Ectodermal cell (in vitro differentiated cells): ENCODE data around the gene DQX1. TPM values are rescaled to one million over a fixed set of nuclear protein-coding genes. Genes with fewer than 3 reads are reported as not detected.

ENCODE experiments used
- H3K27ac ChIP-seq: 2 replicates; pipeline ENCODE4 v1.7.0; 2013; ENCODE audit warnings: mild to moderate bottlenecking, low read depth, low read length; ENCODE audit not compliant: insufficient read depth, poor library complexity, severe bottlenecking
- H3K27me3 ChIP-seq: 2 replicates; pipeline ENCODE4 v1.7.0; 2013; ENCODE audit warnings: mild to moderate bottlenecking, low read length; ENCODE audit not compliant: insufficient read depth, control insufficient read depth, poor library complexity, severe bottlenecking
- H3K36me3 ChIP-seq: one replicate; pipeline ENCODE4 v1.7.0; 2013; ENCODE audit warnings: low read length; ENCODE audit not compliant: control insufficient read depth, insufficient read depth
- H3K4me1 ChIP-seq: one replicate; pipeline ENCODE4 v1.7.0; 2013; ENCODE audit warnings: low read length; ENCODE audit not compliant: control insufficient read depth, insufficient read depth
- H3K4me3 ChIP-seq: 2 replicates; pipeline ENCODE4 v1.7.0; 2013; ENCODE audit warnings: low read depth, low read length, control low read depth; ENCODE audit not compliant: insufficient read depth
- H3K9me3 ChIP-seq: 2 replicates; pipeline ENCODE4 v1.7.0; 2013; ENCODE audit warnings: mild to moderate bottlenecking, low read length, moderate library complexity; ENCODE audit not compliant: control insufficient read depth
- WGBS, 2 experiments: methylation state at CpG; one replicate each; pipeline ENCODE4 v1.1.7; 2013; ENCODE audit warnings: missing lambda C conversion rate in 2 of 2; 5-methylcytosine and 5-hydroxymethylcytosine counted together
- polyA plus RNA-seq, 4 experiments: library from polyadenylated mRNA; stranded (reverse); fragments of 50-300 nt; gene quantifications; one replicate each; pipeline ENCODE4 v1.2.3, GENCODE V29; 2013

Gene DQX1
- polyA plus RNA-seq (2013, experiment 1 of 4) = 1.2 TPM
- 0.60 TPM for polyA plus RNA-seq (2013, experiment 2 of 4)
- polyA plus RNA-seq (2013, experiment 3 of 4) = 0.85 TPM
- 0.85 TPM for polyA plus RNA-seq (2013, experiment 4 of 4)

DNA sequence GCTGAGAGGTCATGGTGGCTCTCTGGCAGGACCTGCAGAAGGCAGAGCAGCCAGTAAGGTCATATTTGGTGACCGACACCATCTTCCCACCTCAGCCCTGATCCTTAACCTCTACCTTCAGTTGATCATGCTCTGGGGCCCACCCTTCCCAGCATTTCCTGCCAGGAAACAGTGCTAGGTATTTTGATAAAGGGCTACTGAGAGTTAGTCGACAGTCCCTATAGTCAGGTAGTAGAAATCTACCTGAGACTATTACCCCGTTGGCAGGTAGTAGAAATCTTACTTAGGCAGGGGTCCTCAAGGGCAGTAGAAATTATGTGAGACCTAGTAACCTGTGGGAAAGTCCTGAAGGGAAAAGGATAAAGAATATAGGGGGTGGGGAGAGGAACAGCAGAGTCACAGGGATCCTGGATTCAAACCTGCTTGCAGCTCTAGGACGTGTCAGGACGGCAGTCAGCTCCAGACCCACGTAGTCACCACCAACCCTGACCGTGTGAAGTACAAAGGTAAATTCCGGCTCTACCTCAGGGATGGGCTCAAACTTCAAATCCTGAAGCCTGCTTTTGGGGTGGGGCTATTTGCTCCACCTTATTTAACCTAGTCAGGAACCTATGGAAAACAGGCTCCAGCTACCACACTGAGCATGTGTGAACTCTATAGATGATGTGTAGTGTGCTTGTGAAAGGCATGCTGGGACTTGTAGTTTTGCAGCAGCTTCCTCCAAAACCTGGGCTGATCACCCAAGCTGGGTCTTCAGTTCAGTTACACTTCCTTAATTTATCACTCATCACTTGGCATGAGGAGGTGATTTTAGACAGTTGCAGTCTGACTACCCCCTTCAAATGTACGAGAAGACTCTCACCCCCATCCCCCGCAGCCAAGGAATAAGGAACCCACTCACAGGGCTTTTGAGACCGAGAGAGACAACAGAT lies at the start of gene DQX1:
DQX1 (minus strand) TSS at position 515 of the 932 bp plus-strand sequence; CDS start at position 13, 502 bp downstream.
- Histone ChIP-seq H3K4me1 (peaks cover 8% of the 10 kb centered on the region), H3K36me3 (peaks cover 18% of the 10 kb centered on the region), H3K4me3 (no peak within 1 kb of the TSS), H3K27me3 (peaks cover 11% of the 10 kb centered on the region), H3K9me3 (no peaks in the 10 kb centered on the region), H3K27ac (no peak within 1 kb of the TSS)
- WGBS, 2 experiments = 93 to 94% methylated on average over 10 to 11 of the region's 11 CpGs

DNA sequence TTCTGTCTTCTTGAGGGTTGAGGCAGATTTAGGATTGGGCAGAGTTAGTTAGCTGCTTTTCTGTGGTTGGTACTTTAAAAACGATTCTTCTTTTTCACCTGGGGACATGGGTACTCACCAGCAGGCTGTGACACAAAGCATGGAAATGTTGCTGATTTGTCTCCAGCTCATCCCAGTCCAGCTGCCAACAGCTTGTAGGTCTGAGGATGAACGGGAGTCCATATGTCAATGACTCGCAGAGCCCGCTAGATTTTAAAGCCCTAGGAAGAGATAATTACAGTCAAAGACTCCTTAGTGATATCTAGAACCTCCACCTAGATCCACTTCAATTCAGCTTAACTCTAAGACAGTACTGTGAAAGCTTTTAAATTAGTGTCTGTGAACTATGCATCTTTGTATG lies 49.3 kb upstream of the DQX1 start:
- no peaks in the 10 kb centered on the region for H3K27me3 ChIP-seq
- no peaks in the 10 kb centered on the region for H3K9me3 ChIP-seq
- no peak overlapping the region for H3K4me3 ChIP-seq
- no peaks in the 10 kb centered on the region for H3K36me3 ChIP-seq
- no peak overlapping the region for H3K27ac ChIP-seq
- no peaks in the 10 kb centered on the region for H3K4me1 ChIP-seq
- WGBS, 2 experiments = 88 to 89% methylated on average over 4 of the region's 4 CpGs

DNA sequence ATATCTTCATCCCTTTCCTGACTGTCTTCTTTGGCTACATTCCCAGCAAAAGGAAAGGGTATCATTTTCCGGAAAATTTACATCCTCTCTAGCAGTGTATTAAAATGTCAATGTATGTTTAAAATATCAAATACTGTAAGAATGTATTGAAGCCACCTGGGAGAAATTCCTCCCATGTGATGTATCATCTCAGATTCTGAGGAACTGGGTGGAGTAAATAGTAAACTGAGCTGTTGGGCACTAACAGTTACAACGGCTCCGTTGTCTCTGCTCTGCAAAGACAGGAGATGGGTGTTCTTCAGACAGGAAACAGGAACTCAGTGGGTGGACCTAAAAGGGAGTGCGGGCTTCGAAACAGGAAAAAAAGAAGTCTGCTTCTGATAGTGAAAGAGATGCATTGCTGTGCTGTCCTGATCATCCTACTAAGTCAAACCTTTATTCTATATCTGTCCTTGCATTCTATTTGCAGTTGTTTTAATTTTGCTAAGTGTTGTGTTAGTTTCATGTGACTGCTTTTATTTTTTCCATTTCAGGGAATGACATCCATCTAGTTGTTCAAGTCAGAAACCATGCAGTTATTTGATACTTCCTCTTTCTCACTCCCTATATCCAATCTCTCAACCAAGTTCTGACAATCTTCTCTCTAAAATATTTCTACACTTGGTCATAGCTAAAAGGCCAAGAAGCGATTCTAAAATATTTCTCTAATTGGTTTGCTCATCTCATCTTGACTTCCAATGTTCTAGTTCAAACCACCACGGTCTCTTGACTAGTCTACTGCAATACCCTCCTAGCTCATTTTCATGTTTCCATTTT lies 47.9 kb upstream of the DQX1 start:
- no peaks in the 10 kb centered on the region for H3K4me1 ChIP-seq
- no peak overlapping the region for H3K4me3 ChIP-seq
- 82 to 88% methylated on average over 6 of the region's 7 CpGs for WGBS, 2 experiments
- no peaks in the 10 kb centered on the region for H3K27me3 ChIP-seq
- no peak overlapping the region for H3K27ac ChIP-seq
- no peaks in the 10 kb centered on the region for H3K9me3 ChIP-seq
- no peaks in the 10 kb centered on the region for H3K36me3 ChIP-seq

GRCh38 chr2:74572178-74572925 lies 46.3 kb upstream of the DQX1 start:
- Histone ChIP-seq H3K36me3 (no peaks in the 10 kb centered on the region), H3K27ac (no peak overlapping the region), H3K4me1 (no peaks in the 10 kb centered on the region), H3K4me3 (no peak overlapping the region), H3K9me3 (no peaks in the 10 kb centered on the region), H3K27me3 (peaks cover 7% of the 10 kb centered on the region)
- 75 to 77% methylated on average over 3 of the region's 3 CpGs for WGBS, 2 experiments

- Histone ChIP-seq H3K36me3 (no peaks in the 10 kb centered on the region), H3K27ac (no peak overlapping the region), H3K4me1 (no peaks in the 10 kb centered on the region), H3K27me3 (peaks cover 7% of the 10 kb centered on the region), H3K4me3 (no peak overlapping the region), H3K9me3 (no peaks in the 10 kb centered on the region)
- 92 to 93% methylated on average over 1 of the region's 1 CpG for WGBS, 2 experiments
Measured at GRCh38 chr2:74571058-74571457, 45.0 kb upstream of the DQX1 start.

- no peaks in the 10 kb centered on the region for H3K9me3 ChIP-seq
- WGBS, 2 experiments = 87 to 88% methylated on average over 1 of the region's 1 CpG
- peaks cover 7% of the 10 kb centered on the region for H3K27me3 ChIP-seq
Measured at GRCh38 chr2:74569686-74570085, 43.7 kb upstream of the DQX1 start.

DNA sequence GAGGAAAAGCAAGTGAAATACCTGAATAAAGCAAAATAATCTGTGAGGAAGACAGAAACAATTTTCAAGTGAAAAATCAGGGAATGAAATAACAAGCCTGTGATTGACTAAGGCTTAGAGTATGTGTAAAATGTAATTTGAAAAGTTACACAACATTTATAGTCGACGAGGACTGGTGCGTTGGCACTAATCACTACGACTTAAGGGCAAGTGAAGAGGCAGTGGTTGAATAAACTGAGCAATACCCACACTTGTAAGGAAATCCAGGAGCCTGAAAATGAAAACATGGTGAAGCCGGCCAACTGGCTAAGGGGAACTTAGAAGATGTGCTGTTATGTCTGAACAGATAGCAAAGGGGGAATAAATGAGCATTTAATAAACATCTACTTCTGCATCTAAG lies 41.9 kb upstream of the DQX1 start:
- Histone ChIP-seq H3K4me3 (no peak overlapping the region), H3K27ac (no peak overlapping the region), H3K36me3 (no peaks in the 10 kb centered on the region), H3K4me1 (no peaks in the 10 kb centered on the region), H3K27me3 (peaks cover 7% of the 10 kb centered on the region), H3K9me3 (no peaks in the 10 kb centered on the region)
- 92% methylated on average over 5 of the region's 5 CpGs for WGBS, 2 experiments

More at GRCh38 chr2:74569686-74570085, 43.7 kb upstream of the DQX1 start:
- no peaks in the 10 kb centered on the region for H3K36me3 ChIP-seq
- H3K4me1 ChIP-seq = no peaks in the 10 kb centered on the region
- H3K27ac ChIP-seq = no peak overlapping the region
- no peak overlapping the region for H3K4me3 ChIP-seq

- Histone ChIP-seq H3K4me1 (no peaks in the 10 kb centered on the region), H3K4me3 (no peak overlapping the region), H3K9me3 (no peaks in the 10 kb centered on the region), H3K27me3 (peaks cover 11% of the 10 kb centered on the region), H3K36me3 (no peaks in the 10 kb centered on the region), H3K27ac (no peak overlapping the region)
Measured at GRCh38 chr2:74566754-74567085, 40.7 kb upstream of the DQX1 start.

DNA sequence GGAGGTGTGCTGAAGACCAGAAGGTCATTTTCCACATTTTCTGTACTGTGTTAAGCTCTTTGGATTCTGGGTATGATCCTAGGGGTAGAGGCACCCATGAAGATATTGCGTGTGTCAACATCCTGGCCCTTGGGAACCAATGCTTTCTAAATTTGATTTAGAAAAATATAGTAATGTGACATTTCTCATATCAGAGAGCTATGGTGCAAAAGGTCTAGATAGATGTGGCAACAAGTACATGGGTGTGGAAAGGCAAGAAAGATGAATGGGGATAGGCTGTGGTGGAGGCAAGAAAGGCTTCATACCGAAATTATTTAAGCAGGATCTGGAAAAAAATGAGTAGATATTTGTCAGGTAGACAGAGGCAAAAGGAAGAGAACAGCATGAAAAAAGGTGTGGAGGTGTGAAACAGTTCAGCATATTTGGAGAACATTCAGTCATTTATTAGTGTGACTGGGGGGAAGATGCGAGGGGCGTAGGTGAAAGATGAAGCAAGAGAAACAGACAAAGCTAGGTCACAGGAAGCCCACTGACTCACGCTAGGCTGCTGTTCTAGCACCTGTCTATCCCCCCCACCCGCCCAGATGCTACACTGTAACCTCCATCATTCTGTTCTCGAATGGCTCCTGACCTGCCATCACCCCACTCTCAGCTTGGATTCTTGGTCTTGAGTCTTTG lies 40.2 kb upstream of the DQX1 start:
- H3K9me3 ChIP-seq = no peaks in the 10 kb centered on the region
- 87% methylated on average over 7 of the region's 7 CpGs for WGBS, 2 experiments
- H3K36me3 ChIP-seq = no peaks in the 10 kb centered on the region
- H3K27me3 ChIP-seq = peaks cover 14% of the 10 kb centered on the region
- no peak overlapping the region for H3K4me3 ChIP-seq
- no peak overlapping the region for H3K27ac ChIP-seq
- no peaks in the 10 kb centered on the region for H3K4me1 ChIP-seq
